ENCODE measurements around the gene RBM38.
"Not testable (repeated sequence)": the region's sequence is repeated elsewhere in the genome, so short reads cannot be mapped to it uniquely, and the experiment has no call there.

Gene RBM38

DNA sequence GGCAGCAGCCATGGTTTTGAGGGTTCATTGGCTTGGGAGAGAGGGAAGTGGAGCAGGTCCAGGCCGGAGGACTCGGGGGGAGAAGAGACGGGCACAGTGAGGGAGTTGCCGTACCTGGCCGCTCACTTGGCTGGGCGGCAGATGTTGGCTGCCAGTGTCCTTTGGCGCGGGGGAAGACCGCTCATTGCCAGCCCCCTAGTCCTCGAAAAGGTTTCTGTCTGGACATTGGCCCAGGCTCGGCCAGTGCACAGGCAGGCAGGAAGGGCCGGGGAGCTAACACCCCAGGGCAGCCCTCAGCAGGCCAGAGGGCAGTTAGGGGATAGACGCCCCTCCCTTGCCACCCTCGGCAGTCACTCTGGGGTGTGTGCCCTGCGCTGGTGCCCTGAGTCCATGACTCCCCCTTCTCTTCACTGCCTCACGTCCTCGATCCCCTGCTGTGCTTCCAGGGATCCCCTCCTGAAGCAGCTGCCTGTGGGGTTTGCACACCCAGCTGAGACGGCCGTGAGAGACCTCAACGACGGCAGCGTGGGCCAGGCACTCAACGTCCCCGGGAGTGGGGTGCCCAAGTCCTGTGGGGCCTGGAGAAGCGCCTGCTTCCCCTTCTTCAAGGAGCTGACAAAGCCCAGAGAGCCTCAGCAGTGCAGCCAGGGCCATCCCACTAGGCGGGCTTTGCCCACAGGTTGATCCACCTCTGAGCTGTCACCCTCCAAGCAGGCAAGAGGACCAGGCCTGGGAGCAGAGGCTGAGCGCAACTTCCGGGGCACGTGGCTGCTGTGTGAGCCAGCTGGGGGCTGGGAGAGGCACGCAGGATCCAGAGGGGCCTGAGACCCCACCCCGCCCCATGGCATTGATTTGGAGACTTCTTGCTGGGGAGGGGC is 20.4 kb downstream of the RBM38 start:
- DNase-seq = no peak
- in situ Hi-C loops (cut with MboI; ENCODE audit: low pct_unique_long_range_greater_than_20kb, low sequenced_read_pairs) = no loop called here

GRCh38 chr20:57412347-57413029 is 21.3 kb downstream of the RBM38 start:
- in situ Hi-C loops (cut with MboI; ENCODE audit: low pct_unique_long_range_greater_than_20kb, low sequenced_read_pairs) = no loop called here
- DNase-seq = no peak

- in situ Hi-C loops (cut with MboI; ENCODE audit: low pct_unique_long_range_greater_than_20kb, low sequenced_read_pairs) = no loop called here
- no peak for DNase-seq
Measured at GRCh38 chr20:57413986-57414385, 22.8 kb downstream of the RBM38 start.

DNA sequence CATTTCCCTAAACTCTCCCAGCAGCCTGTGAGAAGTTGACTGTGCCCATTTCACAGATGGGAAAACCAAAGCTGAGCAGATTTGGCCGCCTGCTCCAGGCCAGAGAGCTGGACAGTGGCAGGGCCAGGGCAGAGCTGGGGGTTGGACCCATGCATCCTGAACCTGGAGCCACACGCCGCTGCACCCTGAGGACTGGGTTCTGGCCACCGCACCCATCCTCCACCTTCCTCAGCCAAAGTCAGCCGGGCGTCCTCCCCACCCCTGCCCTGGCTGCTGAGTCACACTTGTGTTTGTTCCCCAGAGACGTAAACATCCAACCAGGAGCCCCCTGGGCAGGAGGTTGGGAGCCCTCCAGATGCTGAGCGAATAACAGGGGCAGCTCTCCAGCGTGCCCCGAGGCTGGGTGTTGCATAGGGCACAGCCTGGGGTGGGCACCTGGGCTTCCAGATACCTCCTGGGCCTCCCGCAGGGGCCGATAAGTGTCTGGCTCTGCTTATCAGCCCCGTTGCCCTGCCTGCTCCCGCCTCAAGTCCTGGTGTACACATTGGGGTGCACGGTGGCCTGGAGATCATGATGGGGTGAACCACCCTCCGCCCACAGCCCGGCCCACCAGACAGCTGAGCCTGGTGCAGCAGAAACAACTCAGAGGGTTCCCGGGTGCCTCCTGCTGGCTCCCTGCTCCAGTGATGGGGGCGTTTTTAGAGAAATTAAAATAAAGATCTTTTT is 23.8 kb downstream of the RBM38 start:
- no peak for DNase-seq
- in situ Hi-C loops (cut with MboI; ENCODE audit: low pct_unique_long_range_greater_than_20kb, low sequenced_read_pairs) = no loop called here

- DNase-seq = no peak
- in situ Hi-C loops (cut with MboI; ENCODE audit: low pct_unique_long_range_greater_than_20kb, low sequenced_read_pairs) = no loop called here
Measured at GRCh38 chr20:57415771-57416170, 24.6 kb downstream of the RBM38 start.

GRCh38 chr20:57416296-57417022 is 25.3 kb downstream of the RBM38 start:
- in situ Hi-C loops (cut with MboI; ENCODE audit: low pct_unique_long_range_greater_than_20kb, low sequenced_read_pairs) = no loop called here
- DNase-seq = no peak

GRCh38 chr20:57417051-57417689 is 26.0 kb downstream of the RBM38 start:
- DNase-seq = no peak
- in situ Hi-C loops (cut with MboI; ENCODE audit: low pct_unique_long_range_greater_than_20kb, low sequenced_read_pairs) = no loop called here

- in situ Hi-C loops (cut with MboI; ENCODE audit: low pct_unique_long_range_greater_than_20kb, low sequenced_read_pairs) = no loop called here
- DNase-seq = no peak
Measured at GRCh38 chr20:57417830-57418780, 26.9 kb downstream of the RBM38 start.

DNA sequence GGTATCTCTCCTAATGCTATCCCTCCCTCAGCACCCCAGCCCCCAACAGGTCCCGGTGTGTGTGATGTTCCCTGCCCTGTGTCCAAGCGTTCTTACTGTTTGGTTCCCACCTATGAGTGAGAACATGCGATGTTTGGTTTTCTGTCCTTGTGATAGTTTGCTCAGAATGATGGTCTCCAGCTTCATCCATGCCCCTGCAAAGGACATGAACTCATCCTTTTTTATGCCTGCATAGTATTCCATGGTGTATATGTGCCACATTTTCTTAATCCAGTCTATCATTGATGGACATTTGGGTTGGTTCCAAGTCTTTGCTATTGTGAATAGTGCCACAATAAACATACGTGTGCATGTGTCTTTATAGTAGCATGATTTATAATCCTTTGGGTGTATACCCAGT is 28.3 kb downstream of the RBM38 start:
- not testable (repeated sequence) for DNase-seq

GRCh38 chr20:57420571-57421252 is 29.5 kb downstream of the RBM38 start:
- DNase-seq = no peak
- in situ Hi-C loops (cut with MboI; ENCODE audit: low pct_unique_long_range_greater_than_20kb, low sequenced_read_pairs) = no loop called here

More for the DNA sequence above, 28.3 kb downstream of the RBM38 start:
- in situ Hi-C loops (cut with MboI; ENCODE audit: low pct_unique_long_range_greater_than_20kb, low sequenced_read_pairs) = not testable (repeated sequence)

- DNase-seq = no peak
- in situ Hi-C loops (cut with MboI; ENCODE audit: low pct_unique_long_range_greater_than_20kb, low sequenced_read_pairs) = no loop called here
Measured at GRCh38 chr20:57421253-57422220, 30.3 kb downstream of the RBM38 start.

- no peak for DNase-seq
- in situ Hi-C loops (cut with MboI; ENCODE audit: low pct_unique_long_range_greater_than_20kb, low sequenced_read_pairs) = no loop called here
Measured at GRCh38 chr20:57422254-57422653, 31.1 kb downstream of the RBM38 start.

DNA sequence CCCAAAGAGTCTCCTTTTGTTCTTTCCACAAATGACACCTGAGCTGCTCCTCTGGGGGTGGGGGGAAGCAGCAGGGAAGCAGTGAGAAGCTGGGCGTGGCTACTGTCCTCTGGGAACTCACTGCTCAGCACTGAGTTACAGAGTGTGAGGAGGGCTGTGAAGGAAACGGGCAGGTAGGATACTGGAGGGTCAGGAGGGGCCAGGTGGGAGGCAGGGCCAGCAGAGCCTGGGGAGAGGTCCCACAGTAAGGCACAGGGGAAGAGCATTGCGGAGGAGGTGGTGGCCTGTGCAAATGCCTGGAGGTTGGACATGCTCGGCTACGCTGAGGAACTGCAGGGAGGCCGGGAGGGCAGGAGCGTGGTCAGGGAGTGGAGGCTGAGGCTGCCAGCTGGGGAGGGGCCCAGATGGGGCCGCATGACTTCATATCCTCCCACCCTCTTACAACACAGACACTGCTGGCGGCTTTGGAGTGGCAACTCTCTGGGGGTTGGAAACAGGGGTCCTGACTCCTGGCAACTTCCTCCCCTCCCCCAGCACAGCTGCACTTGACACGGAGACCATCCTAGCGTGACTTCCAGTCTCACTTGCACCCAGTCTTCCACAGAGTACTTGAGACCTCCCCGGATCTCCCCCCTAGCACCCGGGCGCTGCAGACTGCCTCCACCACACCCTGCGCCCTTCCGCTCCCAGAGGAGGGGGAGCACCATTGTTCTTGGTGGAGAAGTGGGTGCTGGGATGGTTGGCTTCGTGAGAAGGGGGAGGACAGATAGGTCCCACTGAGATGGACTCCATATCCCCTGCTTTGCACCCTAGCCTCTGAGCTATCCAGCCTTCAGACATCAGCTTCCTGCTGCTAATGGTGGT is 34.2 kb downstream of the RBM38 start:
- DNase-seq = peak; percentile 59
- in situ Hi-C loops (cut with MboI; ENCODE audit: low pct_unique_long_range_greater_than_20kb, low sequenced_read_pairs) = no loop called here

- in situ Hi-C loops (cut with MboI; ENCODE audit: low pct_unique_long_range_greater_than_20kb, low sequenced_read_pairs) = no loop called here
- DNase-seq = no peak
Measured at GRCh38 chr20:57426271-57426689, 35.1 kb downstream of the RBM38 start.

DNA sequence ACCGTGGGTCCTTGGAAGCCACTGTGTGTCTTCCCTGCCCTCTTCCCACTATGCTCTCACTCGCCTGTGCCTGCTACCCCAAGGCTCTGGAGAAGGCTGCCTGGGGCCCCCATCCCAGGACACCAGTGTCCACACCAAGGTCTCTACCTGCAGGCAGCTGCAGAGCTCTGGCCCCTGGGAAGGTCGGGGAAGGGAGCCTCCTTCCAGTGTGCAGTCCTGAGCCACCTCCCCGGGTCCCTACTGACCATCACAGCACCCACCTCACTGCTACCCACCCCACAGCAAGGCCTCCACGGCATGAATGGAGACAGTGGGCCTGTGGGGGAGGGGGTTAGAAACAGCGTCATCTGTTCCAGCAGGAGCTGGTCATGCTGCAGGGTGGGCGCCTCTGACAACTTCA is 35.6 kb downstream of the RBM38 start:
- in situ Hi-C loops (cut with MboI; ENCODE audit: low pct_unique_long_range_greater_than_20kb, low sequenced_read_pairs) = no loop called here
- DNase-seq = no peak
